H1 (cell line): ENCODE results near the gene C9orf43. TPM values are rescaled to one million over a fixed set of nuclear protein-coding genes. Genes with fewer than 3 reads are reported as not detected.
A peak's percentile ranks its signal among the peaks of the same experiment; 100 is the strongest.

ENCODE experiments used
- CTCF ChIA-PET: fragments of 300-600 bp; sonication (Branson Sonifier 250); formaldehyde crosslinking; loops from one replicate; lab custom pipeline; 2021; ENCODE audit not compliant: partially characterized antibody; lab: Charles Lee
- POLR2A ChIA-PET: fragments of 300-600 bp; sonication (Branson Sonifier 250); formaldehyde crosslinking; loops from one replicate; lab custom pipeline; 2021; ENCODE audit warnings: inconsistent platforms; ENCODE audit not compliant: partially characterized antibody; lab: Charles Lee
- DNase-seq, 2 experiments: peaks; one replicate each; pipeline versions ENCODE4 v3.0.0 to v3.0.0-alpha.2; 2010 to 2022; ENCODE audit warnings: low spot score in 2 of 2, low read depth in 1 of 2, mixed read lengths in 1 of 2
- FAIRE-seq: peaks from 2 replicates; lab custom pipeline; 2011; peaks lifted over from hg19 to GRCh38; lab: Jason Lieb, UNC
- H2AFZ ChIP-seq: 2 replicates; pipeline ENCODE4 v1.8.1; 2012; ENCODE audit warnings: low read length, inconsistent platforms
- H2AK5ac ChIP-seq: 2 replicates; pipeline ENCODE4 v1.6.1; 2013; ENCODE audit warnings: low read depth, low read length
- H2BK120ac ChIP-seq: replicated peaks from 2 replicates; pipeline ENCODE3; 2013; ENCODE audit warnings: low read depth, low read length, inconsistent platforms
- H2BK12ac ChIP-seq: 2 replicates; pipeline ENCODE4 v1.6.1; 2013; ENCODE audit warnings: low read depth, low read length
- H2BK15ac ChIP-seq: 2 replicates; pipeline ENCODE4 v1.6.1; 2013; ENCODE audit warnings: low read length
- H2BK20ac ChIP-seq: 2 replicates; pipeline ENCODE4 v1.6.1; 2013; ENCODE audit warnings: low read length
- H2BK5ac ChIP-seq: 2 replicates; pipeline ENCODE4 v1.6.1; 2013; ENCODE audit warnings: low read depth, low read length
- H3K14ac ChIP-seq: 2 replicates; pipeline ENCODE4 v1.6.1; 2013; ENCODE audit warnings: inconsistent platforms; ENCODE audit not compliant: insufficient read length
- H3K18ac ChIP-seq: 2 replicates; pipeline ENCODE4 v1.6.1; 2013; ENCODE audit warnings: low read length; ENCODE audit errors: extremely low read depth
- H3K23ac ChIP-seq: 2 replicates; pipeline ENCODE4 v1.6.1; 2013; ENCODE audit warnings: inconsistent platforms; ENCODE audit not compliant: insufficient read length
- H3K23me2 ChIP-seq: 2 replicates; pipeline ENCODE4 v1.6.1; 2013; ENCODE audit warnings: low read depth, low read length
- H3K27ac ChIP-seq: 2 replicates; pipeline ENCODE4 v1.6.1; 2011; ENCODE audit warnings: low read depth, low read length, inconsistent platforms
- H3K27me3 ChIP-seq, 4 experiments: replicated peaks in 1 of 4; 1 replicate in 1 of 4; 2 replicates in 3 of 4; pipeline versions ENCODE4 v1.6.1 to v1.8.1; 2011 to 2013; ENCODE audit warnings: low read length in 3 of 4, mild to moderate bottlenecking in 3 of 4, inconsistent platforms in 2 of 4, mixed read lengths in 2 of 4, moderate library complexity in 1 of 4; ENCODE audit not compliant: control insufficient read depth in 3 of 4, insufficient read depth in 3 of 4; ENCODE audit errors: extremely low read depth in 1 of 4
- H3K36me3 ChIP-seq, 4 experiments: 2 replicates each; pipeline versions ENCODE4 v1.6.1 to v1.8.1; 2011 to 2013; ENCODE audit warnings: mild to moderate bottlenecking in 4 of 4, low read length in 3 of 4, moderate library complexity in 2 of 4, control low read depth in 1 of 4, inconsistent platforms in 1 of 4; ENCODE audit not compliant: insufficient read depth in 4 of 4, control insufficient read depth in 2 of 4
- H3K4ac ChIP-seq: replicated peaks from 2 replicates; pipeline ENCODE3; 2013; ENCODE audit warnings: low read length, low read depth, mixed read lengths, inconsistent platforms; ENCODE audit not compliant: insufficient read length
- H3K4me1 ChIP-seq, 4 experiments: replicated peaks in 1 of 4; 1 replicate in 1 of 4; 2 replicates in 3 of 4; pipeline versions ENCODE4 v1.6.1 to v1.8.1; 2011 to 2013; ENCODE audit warnings: low read length in 3 of 4, inconsistent platforms in 2 of 4, mixed read lengths in 1 of 4; ENCODE audit not compliant: insufficient read depth in 4 of 4, control insufficient read depth in 3 of 4
- H3K4me2 ChIP-seq, 2 experiments: 2 replicates each; pipeline versions ENCODE4 v1.6.1 to v1.8.1; 2011 to 2013; ENCODE audit warnings: low read depth in 2 of 2, low read length in 2 of 2, control low read depth in 1 of 2, inconsistent platforms in 1 of 2, mild to moderate bottlenecking in 1 of 2; ENCODE audit not compliant: insufficient read depth in 1 of 2
- H3K4me3 ChIP-seq, 4 experiments: fragments of 200-600, 300-600 bp in 1 of 4; sonication (generic), shearing (Covaris generic), sonication (Bioruptor Twin) in 1 of 4; 2 replicates each; pipeline versions ENCODE4 v1.5.1 to v1.8.1; 2011 to 2016; ENCODE audit warnings: low read length in 4 of 4, low read depth in 3 of 4, control low read depth in 2 of 4, inconsistent platforms in 2 of 4, mild to moderate bottlenecking in 2 of 4, mixed read lengths in 1 of 4, moderate library complexity in 1 of 4; ENCODE audit not compliant: insufficient read depth in 2 of 4; ENCODE audit errors: extremely low read depth in 1 of 4
- H3K56ac ChIP-seq: replicated peaks from 2 replicates; pipeline ENCODE3; 2013; ENCODE audit warnings: low read depth, mild to moderate bottlenecking, mixed read lengths, low read length, inconsistent platforms; ENCODE audit not compliant: insufficient read length
- H3K79me1 ChIP-seq: 2 replicates; pipeline ENCODE4 v1.6.1; 2013; ENCODE audit warnings: low read depth, low read length, control low read depth
- H3K79me2 ChIP-seq, 2 experiments: 2 replicates each; pipeline versions ENCODE4 v1.6.1 to v1.8.1; 2012 to 2013; ENCODE audit warnings: low read length in 2 of 2, mild to moderate bottlenecking in 2 of 2, inconsistent platforms in 1 of 2; ENCODE audit not compliant: insufficient read depth in 2 of 2, control insufficient read depth in 1 of 2
- H3K9ac ChIP-seq, 4 experiments: replicated peaks in 1 of 4; 1 replicate in 1 of 4; 2 replicates in 3 of 4; pipeline versions ENCODE4 v1.6.1 to v1.8.1; 2011 to 2013; ENCODE audit warnings: low read depth in 3 of 4, low read length in 3 of 4, control low read depth in 2 of 4, mild to moderate bottlenecking in 2 of 4, moderate library complexity in 2 of 4, inconsistent platforms in 1 of 4; ENCODE audit errors: extremely low read depth in 1 of 4
- H3K9me3 ChIP-seq, 2 experiments: 2 replicates each; pipeline versions ENCODE4 v1.6.1 to v1.8.1; 2012 to 2013; ENCODE audit warnings: mild to moderate bottlenecking in 2 of 2, moderate library complexity in 2 of 2, control low read depth in 1 of 2, inconsistent platforms in 1 of 2, low read depth in 1 of 2, low read length in 1 of 2, mixed read lengths in 1 of 2; ENCODE audit not compliant: insufficient read depth in 2 of 2
- H4K20me1 ChIP-seq, 2 experiments: replicated peaks in 1 of 2; 2 replicates each; pipeline versions ENCODE3 to v1.8.1; 2011 to 2013; ENCODE audit warnings: inconsistent platforms in 2 of 2, low read length in 2 of 2, mild to moderate bottlenecking in 1 of 2; ENCODE audit not compliant: insufficient read depth in 2 of 2, control insufficient read depth in 1 of 2
- H4K5ac ChIP-seq: 2 replicates; pipeline ENCODE4 v1.6.1; 2013; ENCODE audit warnings: low read length, low read depth, mixed read lengths, inconsistent platforms; ENCODE audit not compliant: insufficient read length
- H4K8ac ChIP-seq: 2 replicates; pipeline ENCODE4 v1.8.0; 2013; ENCODE audit warnings: mild to moderate bottlenecking, moderate library complexity, low read length, inconsistent platforms; ENCODE audit not compliant: insufficient read depth; ENCODE audit errors: extremely low read depth
- H4K91ac ChIP-seq: replicated peaks from 2 replicates; pipeline ENCODE3; 2013; ENCODE audit warnings: low read length, mixed read lengths, inconsistent platforms; ENCODE audit not compliant: insufficient read length
- NRF1 ChIP-seq: IDR thresholded peaks from 2 replicates; pipeline ENCODE4 v1.6.1; 2011; ENCODE audit warnings: mild to moderate bottlenecking, low read depth, low read length, improper control_type of control experiment
- WGBS, 2 experiments: shearing (Covaris generic) in 1 of 2; methylation state at CpG; one replicate each; pipeline versions ENCODE4 v1.1.6 to v1.1.7; 2013 to 2015; ENCODE audit warnings: low lambda C conversion rate in 2 of 2, mixed read lengths in 2 of 2, inconsistent platforms in 1 of 2, low coverage in 1 of 2, missing lambda C conversion rate in 1 of 2; ENCODE audit not compliant: insufficient replicate concordance in 2 of 2, insufficient coverage in 1 of 2, insufficient read length in 1 of 2; ENCODE audit errors: extremely low coverage in 1 of 2, missing lambda C conversion rate in 1 of 2; 5-methylcytosine and 5-hydroxymethylcytosine counted together
- polyA plus RNA-seq, 7 experiments: library from polyadenylated mRNA; depleted of rRNA in 3 of 7; stranded (reverse) in 5 of 7; unstranded in 2 of 7; fragments of >200 nt in 5 of 7; fragments of 200-250 nt in 2 of 7; gene quantifications; 1 replicate in 5 of 7; 2 replicates in 1 of 7; 4 replicates in 1 of 7; pipeline versions ENCODE4 v1.2.1 to v1.2.3, GENCODE V29; 2011 to 2013; ENCODE audit warnings: missing spikeins in 2 of 7, mixed read lengths in 2 of 7
- total RNA-seq: library from RNA; stranded (reverse); fragmentation: NEBNext Ultra II Directional; extraction: Animal tissue kit (Norgen Biotek cat#: 25700); gene quantifications from 2 replicates; pipeline ENCODE4 v1.2.1, GENCODE V29; 2021

The C9orf43 gene
- total and polyA plus RNA-seq, 2 of the 8 experiments (the other 6 are each of a cell fraction or from before 2014, with no cell fraction given) = 0.35 to 0.52 TPM

GRCh38 chr9:113476511-113476916, 66.0 kb downstream of the C9orf43 start:
- no peak overlapping the region for H2AFZ ChIP-seq
- POLR2A ChIA-PET = no interaction called here
- H3K27me3 ChIP-seq = no peaks in the 10 kb centered on the region
- peaks cover 0 to 5% (median 2%) of the 10 kb centered on the region in 4 experiments; a peak in 3 of 7 replicates for H3K4me1 ChIP-seq
- FAIRE-seq (no peak), DNase-seq (peak in 1 of 2 experiments; percentile 34)
- H3K36me3 ChIP-seq = no peaks in the 10 kb centered on the region
- no peak overlapping the region for H3K27ac ChIP-seq
- H3K56ac ChIP-seq = no peak overlapping the region
- TF ChIP-seq NRF1 = no peak
- no peak overlapping the region for H3K4me3 ChIP-seq
- CTCF ChIA-PET = interaction anchor here (0.9 to 1.8 kb wide), 5 partner anchors 10 to 115 kb away, joined by 3 to 6 read pairs (median 4); no protein-coding TSS in a partner anchor
- H4K20me1 ChIP-seq = no peaks in the 10 kb centered on the region
- H2BK12ac ChIP-seq = no peak overlapping the region
- no peak overlapping the region for H3K4me2 ChIP-seq
- H3K18ac ChIP-seq = no peak overlapping the region
- WGBS, 2 experiments = 95% methylated on average over 4 of the region's 4 CpGs; no CpG with 5 or more reads in 1 of the 2 experiments
- no peak overlapping the region for H2BK5ac ChIP-seq
- no peak overlapping the region for H3K14ac ChIP-seq
- H3K79me1 ChIP-seq = no peaks in the 10 kb centered on the region
- no peaks in the 10 kb centered on the region for H3K9me3 ChIP-seq
- H4K5ac ChIP-seq = no peak overlapping the region
- H2BK20ac ChIP-seq = no peak overlapping the region
- H2BK120ac ChIP-seq = no peak overlapping the region
- H4K8ac ChIP-seq = no peak overlapping the region
- 0 out of 2 replicates have a peak overlapping the region, but pooled peaks have one; percentile 61 for H2BK15ac ChIP-seq
- H3K23me2 ChIP-seq = no peaks in the 10 kb centered on the region
- H2AK5ac ChIP-seq = no peak overlapping the region
- H4K91ac ChIP-seq = no peak overlapping the region
- no peak overlapping the region for H3K4ac ChIP-seq
- H3K9ac ChIP-seq = no peak overlapping the region
- no peaks in the 10 kb centered on the region for H3K79me2 ChIP-seq
- H3K23ac ChIP-seq = no peak overlapping the region
